Osteoblast (primary cell): Measurements from ENCODE around the gene SMTNL1. TPM values are rescaled to one million over a fixed set of nuclear protein-coding genes. Genes with fewer than 3 reads are reported as not detected.

Experiments
- DNase-seq: peaks from one replicate; pipeline ENCODE4 v3.0.0; 2011; ENCODE audit warnings: low spot score, mixed read lengths; ENCODE audit not compliant: insufficient read length; ENCODE audit errors: missing footprints
- H2AFZ ChIP-seq: 2 replicates; pipeline ENCODE4 v1.6.0; 2011; ENCODE audit warnings: mild to moderate bottlenecking, low read length
- H3K27ac ChIP-seq: 2 replicates; pipeline ENCODE4 v1.5.1; 2011; ENCODE audit warnings: mild to moderate bottlenecking, low read depth, low read length, moderate library complexity
- H3K27me3 ChIP-seq: 2 replicates; pipeline ENCODE4 v1.6.0; 2012; ENCODE audit warnings: mild to moderate bottlenecking, control low read depth, inconsistent platforms, low read length, moderate library complexity; ENCODE audit not compliant: insufficient read depth
- H3K36me3 ChIP-seq: 2 replicates; pipeline ENCODE4 v1.5.1; 2011; ENCODE audit warnings: mild to moderate bottlenecking, low read length, control low read depth, moderate library complexity; ENCODE audit not compliant: insufficient read depth
- H3K4me1 ChIP-seq: 2 replicates; pipeline ENCODE4 v1.5.1; 2011; ENCODE audit warnings: mild to moderate bottlenecking, low read length, control low read depth, moderate library complexity; ENCODE audit not compliant: insufficient read depth
- H3K4me2 ChIP-seq: 2 replicates; pipeline ENCODE4 v1.6.0; 2011; ENCODE audit warnings: mild to moderate bottlenecking, low read length; ENCODE audit not compliant: insufficient read depth
- H3K4me3 ChIP-seq: fragments of 200-600 bp; sonication (generic); 3 replicates; pipeline ENCODE4 v1.5.1; 2012; ENCODE audit warnings: mild to moderate bottlenecking, low read length, inconsistent platforms; ENCODE audit not compliant: insufficient read depth
- H3K79me2 ChIP-seq: 2 replicates; pipeline ENCODE4 v1.6.0; 2012; ENCODE audit warnings: mild to moderate bottlenecking, low read length, control low read depth, inconsistent platforms; ENCODE audit not compliant: insufficient read depth
- H3K9me3 ChIP-seq: 2 replicates; pipeline ENCODE4 v1.5.1; 2011; ENCODE audit warnings: low read depth, low read length, control low read depth
- H4K20me1 ChIP-seq: 2 replicates; pipeline ENCODE4 v1.6.0; 2012; ENCODE audit warnings: mild to moderate bottlenecking, low read length, control low read depth; ENCODE audit not compliant: insufficient read depth
- total RNA-seq: library from RNA; depleted of rRNA; stranded (reverse); fragments of >200 nt; gene quantifications from 2 replicates; pipeline ENCODE4 v1.2.3, GENCODE V29; 2012
- TF ChIP-seq, protein P1 (sequence below): IDR thresholded peaks from 2 replicates; pipeline ENCODE4 v1.5.1; 2011; ENCODE audit warnings: mild to moderate bottlenecking, low read depth, low read length, moderate library complexity; ENCODE audit errors: extremely low read depth

Gene SMTNL1
- total RNA-seq, 1 donor: not detected

DNA sequence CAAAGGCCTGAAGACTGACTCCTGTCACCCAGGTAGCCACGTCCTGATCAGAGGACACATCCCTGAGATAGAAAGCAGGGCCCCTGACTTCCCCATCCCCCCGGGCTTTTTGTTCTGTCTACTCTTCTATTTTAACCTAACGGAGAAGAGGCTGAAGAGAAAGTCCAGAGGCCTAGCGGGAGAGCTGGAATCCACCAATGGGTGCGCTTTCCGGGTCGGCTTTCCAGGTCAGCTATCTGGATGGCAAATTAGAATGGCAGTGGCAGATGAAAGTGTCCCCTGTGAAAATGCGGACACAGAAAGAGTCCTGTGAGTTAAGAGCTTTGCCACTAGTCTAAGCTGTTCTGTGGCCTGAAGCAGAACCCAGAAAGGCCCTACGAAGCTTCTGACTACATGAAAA lies 46.9 kb downstream of the SMTNL1 start:
- no peaks in the 10 kb centered on the region for H4K20me1 ChIP-seq
- no peak overlapping the region for H3K4me3 ChIP-seq
- TF ChIP-seq, protein P1, sequence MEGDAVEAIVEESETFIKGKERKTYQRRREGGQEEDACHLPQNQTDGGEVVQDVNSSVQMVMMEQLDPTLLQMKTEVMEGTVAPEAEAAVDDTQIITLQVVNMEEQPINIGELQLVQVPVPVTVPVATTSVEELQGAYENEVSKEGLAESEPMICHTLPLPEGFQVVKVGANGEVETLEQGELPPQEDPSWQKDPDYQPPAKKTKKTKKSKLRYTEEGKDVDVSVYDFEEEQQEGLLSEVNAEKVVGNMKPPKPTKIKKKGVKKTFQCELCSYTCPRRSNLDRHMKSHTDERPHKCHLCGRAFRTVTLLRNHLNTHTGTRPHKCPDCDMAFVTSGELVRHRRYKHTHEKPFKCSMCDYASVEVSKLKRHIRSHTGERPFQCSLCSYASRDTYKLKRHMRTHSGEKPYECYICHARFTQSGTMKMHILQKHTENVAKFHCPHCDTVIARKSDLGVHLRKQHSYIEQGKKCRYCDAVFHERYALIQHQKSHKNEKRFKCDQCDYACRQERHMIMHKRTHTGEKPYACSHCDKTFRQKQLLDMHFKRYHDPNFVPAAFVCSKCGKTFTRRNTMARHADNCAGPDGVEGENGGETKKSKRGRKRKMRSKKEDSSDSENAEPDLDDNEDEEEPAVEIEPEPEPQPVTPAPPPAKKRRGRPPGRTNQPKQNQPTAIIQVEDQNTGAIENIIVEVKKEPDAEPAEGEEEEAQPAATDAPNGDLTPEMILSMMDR: no peak
- no peaks in the 10 kb centered on the region for H3K4me1 ChIP-seq
- H3K36me3 ChIP-seq: no peaks in the 10 kb centered on the region
- H3K4me2 ChIP-seq: no peak overlapping the region
- no peak for DNase-seq
- H3K79me2 ChIP-seq: no peaks in the 10 kb centered on the region
- H3K9me3 ChIP-seq: no peaks in the 10 kb centered on the region
- peaks cover 4% of the 10 kb centered on the region for H3K27me3 ChIP-seq
- H3K27ac ChIP-seq: no peak overlapping the region
- H2AFZ ChIP-seq: no peak overlapping the region

DNA sequence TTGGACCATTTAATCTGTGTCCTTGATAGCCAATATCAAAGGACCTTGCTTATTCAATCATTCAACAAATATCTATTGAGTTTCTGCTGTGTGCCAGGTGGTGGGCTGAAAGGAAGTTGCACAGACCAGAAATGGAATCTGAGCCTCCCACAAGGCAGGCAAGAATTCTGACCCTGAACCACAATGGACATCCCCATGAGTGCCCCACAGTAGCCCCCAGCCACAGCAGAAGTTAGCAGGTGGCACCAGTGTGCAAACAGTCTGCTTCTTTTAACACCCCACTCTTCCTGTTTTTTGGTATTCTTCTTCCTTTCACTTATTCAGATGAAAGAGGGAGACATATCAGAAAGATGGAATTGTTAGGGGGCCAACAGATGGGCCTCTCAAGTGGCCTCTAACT lies 47.9 kb downstream of the SMTNL1 start:
- Histone ChIP-seq H3K4me2 (no peak overlapping the region), H3K4me1 (no peaks in the 10 kb centered on the region), H3K4me3 (no peak overlapping the region), H3K79me2 (no peaks in the 10 kb centered on the region), H4K20me1 (no peaks in the 10 kb centered on the region), H3K27me3 (peaks cover under 1% of the 10 kb centered on the region), H3K27ac (no peak overlapping the region), H3K9me3 (no peaks in the 10 kb centered on the region), H3K36me3 (no peaks in the 10 kb centered on the region), H2AFZ (no peak overlapping the region)
- no peak for DNase-seq
- TF ChIP-seq, protein P1: no peak

DNA sequence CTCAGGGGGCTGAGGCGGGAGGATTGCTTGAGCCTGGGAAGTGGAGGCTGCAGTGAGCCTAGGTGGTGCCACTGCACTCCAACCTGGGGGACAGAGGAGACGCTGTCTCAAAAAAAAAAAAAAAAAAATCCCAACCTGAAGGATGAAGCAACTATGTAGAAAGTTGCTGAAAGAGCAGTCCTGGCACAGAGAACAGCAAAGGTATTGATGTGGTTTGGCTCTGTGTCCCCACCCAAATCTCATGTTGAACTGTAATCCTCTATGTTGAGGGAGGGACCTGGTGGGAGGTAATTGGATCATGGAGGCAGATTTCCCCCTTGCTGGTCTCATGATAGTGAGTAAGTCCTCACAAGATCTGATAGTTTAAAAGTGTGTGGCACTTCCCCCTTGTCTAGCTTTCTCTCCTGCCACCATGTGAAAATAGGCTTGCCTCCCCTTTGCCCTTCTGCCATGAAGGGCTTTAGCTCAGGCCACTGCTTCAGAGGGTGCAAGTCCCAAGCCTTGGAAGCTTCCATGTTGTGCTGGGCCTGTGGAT lies 49.4 kb downstream of the SMTNL1 start:
- H4K20me1 ChIP-seq: no peaks in the 10 kb centered on the region
- no peak overlapping the region for H3K4me2 ChIP-seq
- no peak overlapping the region for H3K27ac ChIP-seq
- H3K36me3 ChIP-seq: no peaks in the 10 kb centered on the region
- H3K9me3 ChIP-seq: no peaks in the 10 kb centered on the region
- TF ChIP-seq, protein P1: no peak
- no peaks in the 10 kb centered on the region for H3K27me3 ChIP-seq
- no peaks in the 10 kb centered on the region for H3K4me1 ChIP-seq
- H3K4me3 ChIP-seq: no peak overlapping the region
- DNase-seq: no peak
- no peaks in the 10 kb centered on the region for H3K79me2 ChIP-seq
- H2AFZ ChIP-seq: no peak overlapping the region

DNA sequence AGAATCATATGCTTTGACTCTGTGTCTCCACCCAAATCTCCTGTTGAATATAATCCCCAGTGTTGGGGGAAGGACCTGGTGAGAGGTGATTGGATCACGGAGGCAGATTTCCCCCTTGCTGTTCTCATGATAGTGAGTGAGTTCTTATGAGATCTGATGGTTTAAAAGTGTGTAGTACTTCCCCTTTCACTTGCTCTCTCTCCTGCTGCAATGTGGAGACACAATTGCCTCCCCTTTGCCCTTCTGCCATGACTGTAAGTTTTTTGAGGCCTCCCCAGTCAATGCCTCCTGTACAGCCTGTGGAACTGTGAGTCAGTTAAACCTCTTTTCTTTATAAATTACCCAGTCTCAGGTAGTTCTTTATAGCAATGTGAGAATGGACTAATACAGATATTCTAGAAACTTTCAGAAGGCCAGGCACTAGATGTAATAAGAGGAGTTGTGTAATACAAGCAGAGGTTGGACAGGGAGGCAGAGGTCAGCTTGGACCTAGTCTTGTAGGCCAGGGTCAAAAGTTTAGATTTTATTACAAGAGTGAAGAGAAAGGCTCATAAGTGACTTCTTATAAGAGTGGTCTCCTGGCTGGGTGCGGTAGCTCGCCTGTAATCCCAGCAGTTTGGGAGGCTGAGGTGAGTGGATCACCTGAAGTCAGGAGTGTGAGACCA lies 50.8 kb downstream of the SMTNL1 start:
- no peak for DNase-seq
- Histone ChIP-seq H3K4me2 (no peak overlapping the region), H3K4me1 (no peaks in the 10 kb centered on the region), H3K27me3 (no peaks in the 10 kb centered on the region), H3K27ac (no peak overlapping the region), H3K36me3 (no peaks in the 10 kb centered on the region), H4K20me1 (no peaks in the 10 kb centered on the region), H3K79me2 (no peaks in the 10 kb centered on the region), H3K4me3 (no peak overlapping the region), H2AFZ (no peak overlapping the region), H3K9me3 (no peaks in the 10 kb centered on the region)
- TF ChIP-seq, protein P1: no peak
